ENCODE measurements around the gene CST8.
"Not testable (repeated sequence)": the region's sequence is repeated elsewhere in the genome, so short reads cannot be mapped to it uniquely, and the experiment has no call there.

CST8 gene

DNA sequence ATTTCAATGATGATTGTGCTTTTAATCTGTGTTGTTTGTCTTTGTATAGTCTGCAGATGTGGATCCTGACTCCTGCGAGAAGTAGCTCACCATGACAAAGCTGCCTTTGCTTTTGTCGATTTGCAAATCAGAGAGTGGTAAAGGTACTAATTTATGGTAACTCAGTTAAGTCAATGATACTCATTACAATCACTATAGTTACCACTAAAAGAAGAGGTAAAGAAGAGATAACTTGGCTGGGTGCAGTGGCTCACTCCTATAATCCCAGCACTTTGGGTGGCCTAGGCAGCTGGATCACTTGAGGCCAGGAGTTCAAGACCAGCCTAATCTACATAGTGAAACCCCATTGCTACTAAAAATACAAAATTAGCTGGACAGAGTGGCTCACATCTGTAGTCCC is 17.6 kb upstream of the CST8 start:
- in situ Hi-C loops (cut with MboI; ENCODE audit: low sequenced_read_pairs): not testable (repeated sequence)

DNA sequence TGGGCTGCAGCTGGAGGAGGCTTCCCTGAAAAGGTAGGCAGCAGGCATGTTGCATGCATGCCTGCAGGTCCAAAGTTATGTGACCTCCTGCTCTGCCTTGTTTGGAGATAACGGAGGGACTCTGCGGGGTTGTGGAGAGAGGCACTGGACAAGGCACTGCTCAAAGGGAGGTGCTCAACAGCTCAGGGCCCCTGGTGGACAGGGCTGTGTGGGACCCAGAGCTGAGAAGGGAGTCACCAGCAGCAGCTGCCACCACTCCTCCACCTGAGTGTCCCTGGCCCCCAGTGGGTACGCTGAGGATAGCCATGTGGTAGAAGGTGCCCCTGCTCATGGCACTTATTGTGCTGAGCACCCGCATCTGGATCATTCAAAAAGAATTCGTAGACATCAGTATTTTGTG is 15.5 kb upstream of the CST8 start:
- in situ Hi-C loops (cut with MboI; ENCODE audit: low sequenced_read_pairs): no loop called here

DNA sequence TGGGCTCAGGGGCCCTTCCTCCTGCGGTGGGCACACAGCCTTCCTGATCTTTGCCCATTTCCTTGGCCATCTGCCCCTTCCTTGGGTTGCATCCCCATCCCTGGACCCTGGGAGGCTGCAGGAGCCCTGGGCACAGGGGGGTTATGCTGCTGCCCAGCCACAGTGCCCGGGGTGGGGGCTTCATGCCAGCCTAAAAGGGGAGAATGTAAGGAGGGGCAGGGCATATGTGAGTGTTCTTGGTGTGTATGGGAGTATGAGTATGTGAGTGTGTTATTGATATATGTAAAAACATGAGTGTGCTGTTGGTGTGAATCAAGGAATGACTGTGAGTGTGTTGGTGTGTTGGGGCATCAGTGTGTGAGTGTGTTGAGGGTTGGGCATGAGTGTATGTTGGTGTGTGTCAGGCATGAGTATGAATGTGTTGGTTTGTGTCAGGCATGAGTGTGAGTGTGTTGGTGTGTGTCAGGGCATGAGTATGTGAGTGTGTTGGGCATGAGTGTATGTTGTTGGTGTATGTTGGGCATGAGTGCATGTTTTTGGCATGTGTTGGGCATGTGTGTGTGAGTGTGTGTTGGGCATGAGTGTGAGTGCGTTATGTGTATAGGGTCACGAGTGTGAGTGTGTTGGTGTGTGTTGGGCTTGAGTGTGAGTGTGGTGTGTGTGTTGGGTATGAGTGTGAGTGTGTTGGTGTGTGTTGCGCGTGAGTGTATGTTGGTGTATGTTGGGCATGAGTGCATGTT is 14.7 kb upstream of the CST8 start:
- in situ Hi-C loops (cut with MboI; ENCODE audit: low sequenced_read_pairs): no loop called here

DNA sequence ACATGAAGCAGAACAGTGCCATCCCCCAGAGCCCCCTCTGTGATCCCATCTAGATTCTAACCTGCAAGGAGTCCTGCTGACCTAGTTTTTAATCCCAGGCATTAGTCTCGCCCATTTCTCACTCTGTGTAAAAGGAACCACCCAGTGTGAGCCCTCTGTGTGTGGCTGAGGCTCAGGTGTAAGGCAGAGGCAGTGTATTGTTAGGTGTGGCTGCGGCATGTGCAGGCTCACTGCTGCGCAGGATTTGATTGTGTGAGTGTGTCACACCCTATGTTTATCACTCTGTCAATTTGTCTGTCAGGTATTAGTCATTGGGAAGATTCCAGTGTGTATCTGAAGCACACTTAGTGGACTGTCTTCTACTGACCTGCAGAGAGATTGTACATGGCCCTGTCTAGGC is 13.7 kb upstream of the CST8 start:
- in situ Hi-C loops (cut with MboI; ENCODE audit: low sequenced_read_pairs): no loop called here

DNA sequence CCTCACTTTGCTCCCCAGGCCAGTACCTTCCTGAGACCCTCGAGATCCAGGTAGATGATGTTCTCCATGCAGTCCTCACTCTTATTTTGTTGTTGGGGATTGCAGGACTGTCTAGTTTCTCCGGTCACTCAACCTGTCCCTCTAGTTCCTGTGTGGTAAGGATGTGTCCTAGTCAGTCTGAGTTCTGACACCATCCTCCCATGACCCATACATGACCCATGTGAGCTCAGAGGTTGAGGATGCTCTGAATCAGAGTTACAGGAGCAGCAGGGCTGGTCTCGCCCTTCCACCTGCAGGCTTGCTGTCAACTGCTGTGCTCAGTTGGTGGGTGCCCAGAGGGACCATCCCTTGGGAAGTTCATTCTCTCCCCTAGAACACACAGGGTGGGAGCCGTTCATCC is 11.9 kb upstream of the CST8 start:
- in situ Hi-C loops (cut with MboI; ENCODE audit: low sequenced_read_pairs): no loop called here

DNA sequence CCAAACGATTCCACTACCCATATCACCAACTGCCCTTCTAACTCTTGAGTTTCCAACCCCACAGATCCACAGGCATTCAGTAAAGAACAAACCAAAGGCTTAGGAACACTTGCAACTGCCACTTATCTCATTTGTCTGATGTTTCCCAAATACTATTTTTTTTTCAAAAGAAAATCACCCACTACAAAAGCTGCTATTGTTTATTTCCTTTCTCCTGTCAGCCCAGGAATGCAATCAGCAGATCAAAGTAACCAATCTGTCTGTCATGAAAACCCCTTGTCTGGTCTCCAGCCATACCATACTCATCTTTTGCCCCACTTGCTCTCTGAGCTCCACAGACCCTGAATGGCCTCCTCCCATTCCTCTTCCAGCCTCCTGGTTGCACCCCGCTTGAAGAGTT is 8.8 kb upstream of the CST8 start:
- in situ Hi-C loops (cut with MboI; ENCODE audit: low sequenced_read_pairs): no loop called here

DNA sequence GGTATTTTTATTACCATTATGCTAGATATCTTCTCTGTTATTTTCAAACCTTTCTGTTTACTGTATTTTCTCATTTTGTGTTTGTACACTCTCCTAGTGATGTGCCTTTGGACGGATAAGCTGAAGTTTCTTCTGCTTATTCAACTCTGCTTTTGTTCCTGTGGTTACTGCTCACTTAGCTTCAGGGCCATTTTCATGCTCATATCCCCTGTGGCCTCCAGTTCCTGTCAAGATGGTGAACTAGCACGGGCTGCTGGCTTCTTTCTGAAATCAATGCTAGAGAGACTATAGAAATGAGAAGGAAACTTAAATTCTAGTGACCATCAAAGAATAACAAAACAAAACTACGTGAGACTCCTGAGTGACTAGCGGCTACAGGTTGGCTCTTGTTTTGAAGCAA is 6.8 kb upstream of the CST8 start:
- in situ Hi-C loops (cut with MboI; ENCODE audit: low sequenced_read_pairs): no loop called here

DNA sequence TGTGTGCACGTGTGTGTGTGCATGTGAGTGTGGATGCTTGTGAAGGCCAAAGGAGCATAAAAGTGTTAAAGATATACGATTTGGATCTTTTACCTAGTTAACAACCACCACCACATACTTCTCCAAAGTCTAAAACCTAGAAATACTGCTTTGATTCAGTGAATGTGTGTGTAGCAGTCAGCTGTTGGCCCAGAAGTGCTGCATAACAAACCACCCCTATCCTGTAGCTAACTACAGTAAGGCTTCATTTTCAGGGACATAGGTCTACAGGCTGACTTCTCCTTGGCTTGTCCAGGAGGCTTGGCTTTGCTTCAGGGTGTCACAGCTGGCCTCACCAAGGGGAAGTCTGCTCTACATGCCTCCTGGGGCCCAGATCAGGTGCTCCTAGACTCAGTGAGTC is 2.4 kb upstream of the CST8 start:
- in situ Hi-C loops (cut with MboI; ENCODE audit: low sequenced_read_pairs): no loop called here

DNA sequence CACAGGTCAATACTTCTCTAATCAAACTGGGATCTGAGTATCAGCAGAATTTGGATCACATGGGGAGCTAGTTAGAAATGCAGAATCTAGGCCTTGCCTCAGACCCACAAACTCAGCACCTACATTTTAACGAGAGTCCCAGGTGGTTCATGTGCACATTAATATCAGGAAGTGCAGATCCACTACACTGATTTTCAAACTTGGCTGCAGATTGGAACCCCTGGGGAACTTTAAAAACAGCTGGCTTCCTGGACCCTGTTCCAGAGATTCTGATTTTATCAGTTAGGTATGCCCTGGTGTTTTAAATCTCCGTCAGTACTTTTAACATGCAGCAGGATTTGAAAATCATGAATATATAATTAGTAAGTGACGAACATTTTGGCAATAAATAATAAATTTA is 1.9 kb upstream of the CST8 start:
- in situ Hi-C loops (cut with MboI; ENCODE audit: low sequenced_read_pairs): no loop called here

DNA sequence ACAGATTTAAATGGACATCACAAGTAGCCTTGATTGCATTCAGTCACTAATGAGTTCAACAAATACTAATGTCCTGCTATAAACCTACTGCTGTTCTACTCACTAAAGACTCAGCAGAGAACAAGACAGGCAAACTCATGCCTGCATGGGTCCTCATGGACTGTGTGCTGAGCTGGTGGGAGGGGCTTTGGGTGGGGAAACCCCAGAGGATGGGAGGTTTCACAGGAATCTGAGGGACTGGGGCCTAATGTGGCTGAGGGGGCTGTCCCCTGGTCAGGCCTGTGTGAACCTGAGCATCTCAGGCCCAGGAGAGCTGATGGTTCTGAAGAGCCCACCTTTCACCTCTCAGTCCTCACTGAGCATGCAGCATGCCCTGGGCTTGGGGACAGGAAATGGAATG is 1.4 kb downstream of the CST8 start:
- in situ Hi-C loops (cut with MboI; ENCODE audit: low sequenced_read_pairs): no loop called here

DNA sequence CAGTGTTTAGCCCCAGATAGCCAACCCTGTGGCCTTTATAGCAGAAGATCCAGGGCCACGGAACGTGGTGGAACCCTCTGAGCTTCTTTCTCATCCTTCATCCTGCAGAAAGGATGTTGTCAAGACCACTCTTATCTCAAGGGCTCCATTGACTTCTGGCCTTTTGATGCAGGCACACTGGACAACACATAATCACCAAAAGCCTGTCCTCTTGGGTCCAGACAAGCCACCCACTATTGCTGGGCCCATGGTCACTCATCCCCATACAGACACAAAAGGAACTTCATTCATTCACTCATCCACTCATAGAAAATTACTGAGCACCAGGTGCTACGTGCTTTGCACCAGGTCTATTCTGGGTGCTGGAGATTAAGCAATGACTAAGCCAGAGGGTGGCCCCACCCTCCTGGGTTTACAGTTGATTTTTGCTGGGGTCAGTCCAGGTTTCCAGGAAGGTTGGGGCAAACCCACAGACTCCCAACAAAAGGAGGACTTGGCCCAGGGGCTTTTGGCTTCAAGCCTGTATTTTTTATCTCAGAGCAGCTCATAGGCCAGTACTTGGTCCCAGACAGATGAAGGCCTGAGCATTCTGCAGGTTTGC is 2.4 kb downstream of the CST8 start:
- in situ Hi-C loops (cut with MboI; ENCODE audit: low sequenced_read_pairs): no loop called here

DNA sequence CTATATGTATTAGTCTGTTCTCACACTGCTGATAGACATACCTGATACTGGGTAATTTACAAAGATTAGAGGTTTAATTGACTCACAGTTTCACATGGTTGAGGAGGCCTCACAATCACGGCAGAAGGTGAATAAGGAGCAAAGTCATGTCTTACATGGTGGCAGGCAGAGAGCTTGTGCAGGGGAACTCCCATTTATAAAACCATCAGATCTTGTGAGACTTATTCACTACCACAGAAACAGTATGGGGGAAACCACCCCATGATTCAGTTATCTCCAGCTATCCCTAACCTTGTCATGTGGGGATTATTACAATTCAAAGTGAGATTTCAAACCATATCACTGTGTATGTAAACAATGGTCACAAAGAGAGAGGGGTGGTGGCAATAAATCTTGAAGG is 6.6 kb downstream of the CST8 start:
- in situ Hi-C loops (cut with MboI; ENCODE audit: low sequenced_read_pairs): no loop called here

DNA sequence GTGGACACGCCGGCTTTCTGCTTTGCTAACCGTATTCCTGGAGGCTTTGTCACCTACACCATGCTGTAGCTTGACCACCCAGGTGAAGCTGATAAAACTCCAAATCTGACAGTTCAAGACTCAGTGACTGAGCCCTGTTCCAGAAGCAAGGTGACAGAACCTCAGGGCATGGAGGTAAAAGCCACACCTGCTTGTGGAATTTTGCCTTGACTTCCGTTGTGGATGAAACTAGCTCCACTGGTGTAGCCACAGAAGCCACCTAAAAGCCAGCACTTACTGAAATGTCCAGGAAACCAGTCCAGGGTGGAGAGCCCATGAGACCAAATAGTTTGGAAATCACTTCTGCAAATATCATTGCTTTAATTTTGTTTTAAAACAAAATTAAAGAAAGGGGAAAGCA is 11.0 kb downstream of the CST8 start:
- in situ Hi-C loops (cut with MboI; ENCODE audit: low sequenced_read_pairs): no loop called here

DNA sequence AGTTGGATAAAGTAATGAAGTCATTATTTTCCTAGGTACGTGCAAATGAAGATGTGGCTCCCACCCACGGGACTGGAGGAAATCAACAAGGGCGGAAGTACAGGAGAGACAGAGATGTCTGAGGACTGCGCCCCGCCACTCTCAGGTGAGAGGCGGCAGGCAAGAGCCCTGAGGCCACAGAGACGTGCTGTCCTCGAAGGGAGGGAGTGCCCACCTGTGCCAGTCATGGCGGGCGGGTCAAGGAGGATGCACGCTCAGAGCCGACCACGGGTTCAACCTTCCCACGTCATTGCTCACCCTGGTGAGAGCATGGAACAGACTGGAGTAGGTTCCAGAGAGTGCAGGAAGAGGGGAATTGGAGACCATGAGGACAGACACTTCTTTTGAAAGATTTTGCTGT is 12.7 kb downstream of the CST8 start:
- in situ Hi-C loops (cut with MboI; ENCODE audit: low sequenced_read_pairs): no loop called here

DNA sequence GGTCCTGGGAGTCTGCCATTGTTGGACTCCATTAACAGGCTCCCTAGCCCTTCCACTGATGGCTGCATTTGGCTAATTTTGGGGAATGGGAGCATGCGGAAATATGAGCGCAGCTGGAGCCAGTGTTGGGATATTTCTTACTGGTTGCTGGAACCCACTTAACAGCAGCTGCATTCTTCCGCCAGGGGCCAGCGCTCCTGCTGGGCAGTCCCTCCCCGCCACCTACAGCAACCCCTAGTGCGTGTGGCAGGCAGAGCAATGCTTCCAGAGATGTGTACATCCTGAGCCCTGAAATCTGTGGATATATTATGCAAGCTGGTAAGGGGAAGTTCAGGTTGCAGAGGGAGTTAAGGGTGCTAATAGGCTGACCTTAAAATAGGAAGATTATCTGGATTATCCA is 16.4 kb downstream of the CST8 start:
- in situ Hi-C loops (cut with MboI; ENCODE audit: low sequenced_read_pairs): no loop called here

DNA sequence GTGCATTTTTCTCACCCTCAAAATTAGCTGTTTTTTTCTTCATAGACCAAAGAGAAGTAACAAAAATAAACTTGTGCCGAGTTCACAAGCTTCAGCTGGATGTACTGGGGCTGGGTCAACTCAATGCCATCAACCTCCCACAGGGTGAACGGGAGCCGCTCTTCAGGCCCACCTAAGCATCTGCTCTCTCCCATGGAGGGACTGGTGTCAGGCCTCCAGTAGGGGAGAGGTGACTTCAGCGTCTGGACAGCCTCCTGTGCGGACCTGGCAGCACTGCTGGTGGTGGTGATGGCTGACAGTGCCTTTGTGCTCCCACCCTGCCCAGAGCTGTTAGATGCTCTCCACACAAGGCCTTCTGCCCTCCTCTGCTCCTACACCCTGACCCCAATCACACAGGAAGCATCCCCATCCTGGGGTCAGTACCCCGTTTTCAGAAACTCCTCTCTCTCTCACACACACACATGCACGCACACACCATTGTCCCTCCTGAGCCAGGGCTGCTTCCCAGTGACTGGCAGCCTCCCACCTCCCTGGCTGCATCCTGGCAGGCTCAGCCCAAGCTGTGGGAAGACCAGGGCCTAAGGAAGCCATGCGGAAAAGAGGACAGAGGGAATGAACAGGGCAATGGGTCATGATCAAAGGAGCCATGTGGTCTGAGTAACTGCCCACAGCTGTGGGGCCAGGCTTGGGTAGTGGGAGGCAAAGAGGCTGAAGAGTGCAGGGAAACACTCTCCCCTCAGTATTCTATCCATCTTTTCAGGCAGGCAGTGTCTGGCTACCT is 17.7 kb downstream of the CST8 start:
- in situ Hi-C loops (cut with MboI; ENCODE audit: low sequenced_read_pairs): no loop called here

DNA sequence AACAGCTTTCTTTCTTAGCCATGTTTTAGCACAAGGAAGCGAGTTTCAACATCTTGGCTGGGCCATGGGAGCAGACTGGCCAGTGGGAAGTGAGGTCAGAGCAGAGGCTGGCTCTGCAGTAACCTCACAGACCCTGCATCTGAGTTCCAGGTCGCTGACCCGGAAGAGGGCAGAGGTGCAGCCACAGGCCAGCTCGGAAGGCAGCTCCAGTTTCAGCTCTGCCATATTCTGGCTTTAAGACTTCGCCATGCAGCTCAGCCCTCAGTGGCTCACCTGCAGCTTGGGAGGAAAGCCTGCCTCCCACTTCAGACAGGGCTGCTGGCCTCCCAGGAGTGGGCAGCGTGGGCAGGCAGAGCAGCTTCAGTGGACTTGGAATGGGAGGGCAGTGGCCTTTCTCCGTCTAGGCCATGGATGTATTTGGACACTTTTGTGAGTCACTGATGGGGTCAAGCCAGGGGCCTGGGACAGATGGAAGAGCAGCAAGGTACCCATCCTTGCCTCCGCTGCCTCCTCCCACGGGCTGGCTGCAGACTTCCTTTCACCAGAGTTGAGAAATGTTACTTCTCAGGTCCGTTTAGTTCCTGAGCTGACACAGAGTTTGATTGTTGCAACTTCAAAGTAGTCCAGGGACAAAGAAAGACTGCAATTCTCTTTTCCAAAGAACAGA is 18.5 kb downstream of the CST8 start:
- in situ Hi-C loops (cut with MboI; ENCODE audit: low sequenced_read_pairs): no loop called here

DNA sequence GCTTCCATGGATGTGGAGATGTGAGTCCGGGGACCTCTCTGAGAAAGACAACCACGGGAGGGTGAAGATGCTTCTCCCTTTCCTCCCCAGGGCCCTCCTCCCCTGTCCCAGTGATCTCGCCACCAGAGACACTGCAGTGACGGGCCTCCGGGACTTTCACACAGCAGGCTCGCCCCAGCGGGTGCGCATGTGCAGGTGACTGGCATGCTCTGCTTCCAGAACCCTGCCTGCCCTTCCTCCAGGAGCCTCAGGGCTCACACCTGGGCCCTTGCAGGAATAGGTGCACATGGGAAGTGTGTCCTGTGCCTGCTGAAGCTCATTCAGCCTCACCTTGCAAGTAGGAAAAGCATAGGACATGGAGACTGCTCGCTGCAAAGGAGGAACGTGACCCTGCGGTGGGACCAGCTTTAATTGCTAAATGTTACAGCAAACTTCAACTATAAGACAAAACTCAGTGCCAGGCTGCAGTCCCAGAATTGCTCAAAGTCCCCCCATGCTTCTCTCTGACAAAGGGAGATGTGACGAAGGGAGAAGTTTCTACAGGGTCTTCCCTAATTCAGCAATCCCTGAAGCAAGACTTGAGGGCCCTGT is 19.2 kb downstream of the CST8 start:
- in situ Hi-C loops (cut with MboI; ENCODE audit: low sequenced_read_pairs): no loop called here

DNA sequence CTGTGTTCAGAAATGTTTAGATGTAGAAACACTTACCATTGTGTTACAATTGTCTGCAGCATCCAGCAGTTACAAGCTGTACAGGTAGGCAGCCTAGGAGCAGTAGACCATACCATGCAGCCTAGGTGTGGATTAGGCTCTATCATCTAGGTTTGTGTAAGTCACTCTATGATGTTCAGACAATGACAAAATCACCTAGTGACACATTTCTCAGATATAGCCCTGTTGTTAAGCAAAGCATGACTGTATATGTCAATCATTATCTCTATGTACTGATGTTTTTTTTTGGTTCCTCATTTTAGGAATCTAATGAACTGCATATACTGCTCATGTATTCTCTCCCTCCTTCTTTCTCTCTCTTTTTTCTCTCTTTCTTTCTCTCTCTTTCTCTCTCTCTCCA is 22.2 kb downstream of the CST8 start:
- in situ Hi-C loops (cut with MboI; ENCODE audit: low sequenced_read_pairs): no loop called here

DNA sequence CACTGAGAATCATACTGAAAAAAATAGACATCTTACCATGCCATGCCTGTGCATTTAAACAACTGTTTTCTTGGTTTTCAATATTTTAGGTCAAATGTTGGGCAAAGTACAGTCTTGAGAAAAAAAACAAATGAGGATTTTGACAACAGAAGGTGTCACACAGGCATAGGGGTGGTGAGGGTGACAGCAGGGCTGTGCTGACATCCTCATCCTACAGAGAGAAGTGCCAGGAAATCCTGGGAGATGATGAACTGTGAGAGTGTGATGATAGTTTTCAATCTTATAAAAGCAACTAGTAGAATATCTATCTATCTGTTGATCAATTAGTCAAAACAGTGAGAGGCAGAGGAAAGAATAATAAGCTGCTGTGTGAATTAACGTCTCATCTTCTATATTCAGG is 23.9 kb downstream of the CST8 start:
- in situ Hi-C loops (cut with MboI; ENCODE audit: low sequenced_read_pairs): no loop called here

DNA sequence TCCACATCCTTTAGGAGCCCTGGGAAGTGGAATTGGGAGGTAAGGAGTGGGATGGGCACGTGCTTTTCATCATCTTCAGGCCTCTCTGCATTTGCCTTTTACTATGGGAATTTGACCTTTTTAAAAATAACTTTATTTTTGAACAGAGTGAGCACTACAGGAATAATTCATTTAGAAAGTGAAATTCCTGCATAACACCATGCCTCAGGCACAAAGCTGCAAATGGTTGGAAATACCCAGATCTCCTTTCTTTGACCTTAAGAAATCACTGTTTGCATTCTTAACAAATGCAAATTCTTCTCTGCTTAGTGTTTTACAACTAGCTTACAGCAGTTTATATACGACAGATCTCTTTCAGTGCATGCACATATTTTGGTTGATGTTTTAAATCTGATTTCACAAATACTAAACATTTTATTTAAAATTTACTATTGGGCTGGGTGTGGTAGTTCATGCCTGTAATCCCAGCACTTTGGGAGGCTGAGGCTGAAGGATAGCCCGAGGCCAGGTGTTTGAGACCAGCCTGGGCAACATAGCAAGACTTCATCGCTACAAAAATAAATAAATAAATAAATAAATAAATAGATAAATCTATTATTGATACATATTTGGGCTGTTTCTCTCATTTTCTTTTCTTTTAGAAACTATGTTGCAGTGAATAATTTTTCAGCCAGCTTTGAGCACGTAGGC is 24.5 kb downstream of the CST8 start:
- in situ Hi-C loops (cut with MboI; ENCODE audit: low sequenced_read_pairs): no loop called here

Measured in HL-60/S4 treated with retinoic acid at 250 ng/mL for 4 days and 3 days (cell line).